Smooth muscle cell (in vitro differentiated cells): Measurements from ENCODE around the gene DMC1. TPM values are rescaled to one million over a fixed set of nuclear protein-coding genes. Genes with fewer than 3 reads are reported as not detected.
"Not testable (repeated sequence)": the region's sequence is repeated elsewhere in the genome, so short reads cannot be mapped to it uniquely, and the experiment has no call there.

Experiments
- DNase-seq: peaks from one replicate; lab custom pipeline; 2025; ENCODE audit not compliant: unreplicated experiment; lab: John Stamatoyannopoulos, UW
- H2AFZ ChIP-seq: fragments of 200-600 bp; sonication (generic); 2 replicates; pipeline ENCODE4 v1.6.0; 2016; ENCODE audit warnings: antibody characterized with exemption, low read depth, mild to moderate bottlenecking
- H3F3A ChIP-seq: fragments of 200-600 bp; sonication (generic); 2 replicates; pipeline ENCODE4 v1.6.0; 2017; ENCODE audit warnings: antibody characterized with exemption, low read depth
- H3K27ac ChIP-seq: fragments of 200-600 bp; sonication (generic); 2 replicates; pipeline ENCODE4 v1.5.1; 2016; ENCODE audit warnings: low read depth, mild to moderate bottlenecking
- H3K27me3 ChIP-seq: fragments of 200-600 bp; sonication (generic); 2 replicates; pipeline ENCODE4 v1.6.1; 2016; ENCODE audit warnings: low read depth, mild to moderate bottlenecking
- H3K36me3 ChIP-seq: fragments of 200-600 bp; sonication (generic); 2 replicates; pipeline ENCODE4 v1.5.1; 2016; ENCODE audit warnings: low read depth
- H3K4me1 ChIP-seq: fragments of 200-600 bp; sonication (generic); 2 replicates; pipeline ENCODE4 v1.5.1; 2016; ENCODE audit warnings: low read depth
- H3K4me2 ChIP-seq: fragments of 200-600 bp; sonication (generic); 2 replicates; pipeline ENCODE4 v1.6.0; 2016; ENCODE audit warnings: mild to moderate bottlenecking
- H3K4me3 ChIP-seq: fragments of 200-600 bp; sonication (generic); 2 replicates; pipeline ENCODE4 v1.5.1; 2016; ENCODE audit warnings: mild to moderate bottlenecking
- H3K79me2 ChIP-seq: fragments of 200-600 bp; sonication (generic); 2 replicates; pipeline ENCODE4 v1.6.0; 2016; ENCODE audit warnings: low read depth, mild to moderate bottlenecking
- H3K9ac ChIP-seq: fragments of 200-600 bp; sonication (generic); 2 replicates; pipeline ENCODE4 v1.6.0; 2016; ENCODE audit warnings: low read depth
- H3K9me3 ChIP-seq: fragments of 200-600 bp; sonication (generic); replicated peaks from 2 replicates; pipeline ENCODE4 v1.5.1; 2016; ENCODE audit warnings: low read depth
- H4K20me1 ChIP-seq: fragments of 200-600 bp; sonication (generic); 2 replicates; pipeline ENCODE4 v1.6.0; 2016; ENCODE audit warnings: low read depth
- CTCF ChIP-seq: fragments of 200-600 bp; sonication (generic); IDR thresholded peaks from 2 replicates; pipeline ENCODE4 v1.5.1; 2017; ENCODE audit warnings: borderline replicate concordance, mild to moderate bottlenecking, antibody characterized with exemption; ENCODE audit not compliant: insufficient read depth, poor library complexity, severe bottlenecking
- WGBS: methylation state at CpG from one replicate; pipeline ENCODE4 v1.1.7; 2016; ENCODE audit warnings: low lambda C conversion rate; 5-methylcytosine and 5-hydroxymethylcytosine counted together
- polyA plus RNA-seq: library from polyadenylated mRNA; unstranded; fragments of >200 nt; fragmentation: Nextera tagmentation; extraction: Ambion mirVana; gene quantifications from 2 replicates; pipeline ENCODE4 v1.2.1, GENCODE V29; 2016
- total RNA-seq: library from RNA; depleted of rRNA; stranded (reverse); fragments of >200 nt; gene quantifications from 2 replicates; pipeline ENCODE4 v1.2.3, GENCODE V29; 2014

DMC1 gene
- total and polyA plus RNA-seq, 2 experiments from 2014 or later: 0.81 to 1.1 TPM

GRCh38 chr22:38477585-38477984 lies 92.4 kb downstream of the DMC1 start:
- peaks cover 9% of the 10 kb centered on the region for H3K79me2 ChIP-seq
- H3K9me3 ChIP-seq: no peaks in the 10 kb centered on the region
- H3K27ac ChIP-seq: no peak overlapping the region
- DNase-seq: no peak
- H3K4me3 ChIP-seq: no peak overlapping the region
- H3K36me3 ChIP-seq: no peaks in the 10 kb centered on the region
- H3K4me1 ChIP-seq: no peaks in the 10 kb centered on the region
- 84% methylated on average over 1 of the region's 1 CpG for WGBS
- no peaks in the 10 kb centered on the region for H3K27me3 ChIP-seq
- H4K20me1 ChIP-seq: peaks cover 59% of the 10 kb centered on the region
- H2AFZ ChIP-seq: no peak overlapping the region
- H3K4me2 ChIP-seq: no peak overlapping the region
- peaks cover 36% of the 10 kb centered on the region for H3F3A ChIP-seq
- no peak for TF ChIP-seq CTCF
- H3K9ac ChIP-seq: no peak overlapping the region

GRCh38 chr22:38474003-38474607 lies 95.9 kb downstream of the DMC1 start:
- no peak overlapping the region for H3K4me3 ChIP-seq
- WGBS: 51% methylated on average over 10 of the region's 10 CpGs
- H3K27ac ChIP-seq: peak overlapping the region; percentile 13
- peaks cover 7% of the 10 kb centered on the region for H3F3A ChIP-seq
- no peak overlapping the region for H3K9ac ChIP-seq
- no peak for TF ChIP-seq CTCF
- peaks cover 43% of the 10 kb centered on the region for H3K79me2 ChIP-seq
- H4K20me1 ChIP-seq: peaks cover 56% of the 10 kb centered on the region
- H3K36me3 ChIP-seq: no peaks in the 10 kb centered on the region
- H3K27me3 ChIP-seq: no peaks in the 10 kb centered on the region
- H2AFZ ChIP-seq: no peak overlapping the region
- no peak for DNase-seq
- no peak overlapping the region for H3K4me2 ChIP-seq
- H3K4me1 ChIP-seq: no peaks in the 10 kb centered on the region
- H3K9me3 ChIP-seq: no peaks in the 10 kb centered on the region

GRCh38 chr22:38471237-38471636 lies 98.7 kb downstream of the DMC1 start:
- Histone ChIP-seq H3K27me3 (no peaks in the 10 kb centered on the region), H3K4me1 (peaks cover 8% of the 10 kb centered on the region), H3K79me2 (peaks cover 56% of the 10 kb centered on the region), H3K9me3 (no peaks in the 10 kb centered on the region), H3K27ac (no peak overlapping the region), H3F3A (peaks cover 14% of the 10 kb centered on the region), H3K9ac (no peak overlapping the region), H3K4me2 (no peak overlapping the region), H3K36me3 (no peaks in the 10 kb centered on the region), H2AFZ (no peak overlapping the region), H3K4me3 (no peak overlapping the region), H4K20me1 (peaks cover 47% of the 10 kb centered on the region)
- TF ChIP-seq CTCF: no peak
- DNase-seq: no peak
- WGBS: 96% methylated on average over 11 of the region's 11 CpGs

GRCh38 chr22:38470179-38470578 lies 99.8 kb downstream of the DMC1 start:
- Histone ChIP-seq H4K20me1 (peaks cover 47% of the 10 kb centered on the region), H3F3A (peaks cover 10% of the 10 kb centered on the region), H3K79me2 (peaks cover 56% of the 10 kb centered on the region)
- DNase-seq, H2AFZ ChIP-seq, H3K27ac ChIP-seq, H3K4me2 ChIP-seq, H3K4me1 ChIP-seq, H3K9me3 ChIP-seq, H3K9ac ChIP-seq, H3K4me3 ChIP-seq, H3K27me3 ChIP-seq, H3K36me3 ChIP-seq: not testable (repeated sequence)
- WGBS: 99% methylated on average over 10 of the region's 10 CpGs
